GM21390 (cell line): Measurements from ENCODE around the gene RGMA.
"Not testable (repeated sequence)": the region's sequence is repeated elsewhere in the genome, so short reads cannot be mapped to it uniquely, and the experiment has no call there.

Experiments
- ATAC-seq: cut with Tn5 transposase; IDR thresholded peaks from one replicate; pipeline ENCODE4 v1.9.1; 2021; ENCODE audit not compliant: unreplicated experiment

Gene RGMA

DNA sequence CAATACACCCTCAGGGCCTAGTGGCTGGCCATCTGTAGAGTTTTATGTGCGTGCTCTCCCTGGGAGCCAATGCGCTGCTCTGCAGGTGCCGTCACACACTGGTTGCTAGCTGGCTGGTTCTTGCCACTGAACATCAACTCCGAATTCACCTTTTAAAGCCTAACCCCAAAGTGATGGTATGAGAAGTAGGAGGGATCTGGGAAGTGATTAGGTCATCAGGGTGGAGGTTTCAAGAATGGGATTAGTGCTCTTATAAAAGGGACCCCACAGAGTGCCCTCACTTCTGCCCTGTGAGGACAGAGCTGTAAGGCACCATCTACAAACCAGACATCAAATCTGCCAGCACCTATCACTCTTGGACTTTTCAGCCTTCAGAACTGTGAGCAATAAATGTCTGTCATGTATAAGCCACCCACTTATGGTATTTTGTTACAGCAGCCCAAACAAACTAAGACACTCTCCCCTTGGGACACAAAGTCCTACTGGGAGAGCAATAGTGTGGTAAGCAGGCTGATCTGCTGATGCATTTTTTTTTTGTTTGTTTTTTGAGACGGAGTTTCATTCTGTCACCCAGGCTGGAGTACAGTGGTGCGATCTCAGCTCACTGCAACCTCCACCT lies 20.3 kb downstream of the RGMA start:
- ATAC-seq, result no peak

GRCh38 chr15:93067649-93068085 lies 21.3 kb downstream of the RGMA start:
- no peak for ATAC-seq

DNA sequence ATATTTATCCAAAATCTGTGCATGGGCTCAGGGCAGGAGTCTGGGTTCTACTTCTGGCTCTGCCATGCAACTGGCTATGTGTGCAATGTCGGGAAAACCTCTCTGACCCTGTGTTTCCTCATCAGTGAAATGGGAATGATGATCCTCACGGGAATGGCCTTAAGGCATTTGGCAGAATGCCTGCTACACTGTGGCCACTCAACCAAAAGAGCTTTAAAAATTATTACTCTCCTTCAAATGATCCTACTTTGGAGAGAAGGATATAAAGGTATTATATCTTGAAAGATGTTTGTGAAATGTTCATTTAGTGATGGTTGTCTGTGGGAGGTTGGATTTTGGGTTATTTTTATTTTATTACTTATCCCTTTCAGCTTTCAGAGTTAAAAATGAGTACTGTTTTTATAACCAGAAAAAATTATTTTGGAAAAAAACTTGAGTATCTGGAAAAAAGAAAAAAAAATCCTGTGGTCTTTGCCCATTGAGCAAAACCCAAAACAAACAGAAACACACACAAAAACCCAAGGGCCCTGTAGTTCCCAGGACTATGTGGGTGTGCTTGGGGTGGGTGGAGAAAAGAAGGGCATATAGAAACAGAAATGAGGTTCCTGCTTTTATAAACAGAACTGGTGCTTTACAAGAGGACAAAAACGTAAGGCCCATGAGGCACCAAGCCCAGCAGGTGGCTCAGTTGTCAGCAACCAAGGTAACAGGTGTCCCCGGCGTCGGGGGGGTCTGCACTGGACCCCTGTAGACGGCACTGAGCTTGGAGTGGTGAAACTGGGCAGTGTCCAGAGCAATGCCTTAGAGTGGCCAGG lies 22.0 kb downstream of the RGMA start:
- no peak for ATAC-seq

GRCh38 chr15:93066224-93066681 lies 22.8 kb downstream of the RGMA start:
- no peak for ATAC-seq

DNA sequence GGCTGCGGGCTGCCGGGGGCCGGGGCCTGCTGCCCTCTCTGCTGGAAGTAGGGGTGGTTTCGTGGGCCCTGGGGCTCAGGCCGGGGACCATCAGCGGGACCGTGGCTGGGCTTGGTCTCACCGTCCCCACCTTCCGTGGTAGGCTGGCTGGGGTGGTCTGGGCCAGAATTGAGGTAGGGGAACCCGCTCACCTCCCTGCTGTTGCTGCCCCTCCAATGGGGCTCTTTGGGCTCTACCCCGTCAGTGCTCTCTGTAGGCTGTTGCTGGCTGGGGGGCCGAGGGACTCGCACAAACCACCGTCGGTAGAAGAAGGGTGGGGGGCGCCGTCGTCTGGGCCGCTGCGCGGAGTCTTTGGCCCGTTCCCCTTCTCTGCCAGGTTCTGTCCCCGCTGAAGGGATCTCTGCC lies 23.4 kb downstream of the RGMA start:
- no peak for ATAC-seq

DNA sequence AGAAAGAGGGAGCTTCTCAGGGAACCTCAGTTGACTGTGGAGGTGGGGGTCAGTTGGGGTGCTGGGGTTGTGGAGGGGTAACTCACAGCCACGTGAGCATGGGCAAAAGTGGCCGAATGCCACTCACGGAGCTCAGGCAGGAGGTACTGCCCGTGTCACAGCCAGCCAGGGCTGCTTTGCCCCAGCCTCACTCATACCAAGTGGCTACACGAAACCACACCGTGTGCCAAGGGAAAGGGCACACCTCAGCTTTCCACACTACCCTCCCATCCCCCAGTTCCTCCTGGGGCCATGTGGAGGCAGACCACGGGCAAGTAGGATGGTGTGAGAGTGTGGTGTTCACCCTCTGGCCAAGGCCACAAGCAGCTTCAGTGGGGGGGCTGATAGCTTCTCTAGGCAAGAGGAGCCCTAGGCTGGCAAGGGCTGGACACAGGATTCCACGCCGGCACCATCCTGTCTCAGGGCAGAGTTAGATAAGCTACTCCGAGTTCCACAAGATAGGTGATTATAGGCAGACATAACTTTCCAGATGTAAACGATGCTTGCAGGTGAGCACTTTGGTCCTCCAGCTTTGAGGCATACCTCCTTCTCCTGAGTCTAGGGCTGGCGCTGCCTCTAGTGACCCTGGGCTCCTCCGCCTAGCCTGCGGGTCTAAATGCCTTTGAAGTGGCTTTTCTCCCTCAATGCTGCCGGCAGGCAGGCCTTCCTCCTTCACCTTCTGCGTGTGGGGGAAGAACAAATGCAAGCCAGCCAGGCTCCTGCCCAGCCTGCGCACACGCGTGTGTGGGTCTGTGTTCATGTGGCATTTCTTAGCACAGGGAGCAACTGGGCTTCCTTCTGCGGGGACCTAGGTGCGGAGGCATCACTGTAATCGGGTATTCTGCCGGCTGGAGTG lies 25.0 kb downstream of the RGMA start:
- no peak for ATAC-seq

GRCh38 chr15:93063262-93063671 lies 25.7 kb downstream of the RGMA start:
- no peak for ATAC-seq

DNA sequence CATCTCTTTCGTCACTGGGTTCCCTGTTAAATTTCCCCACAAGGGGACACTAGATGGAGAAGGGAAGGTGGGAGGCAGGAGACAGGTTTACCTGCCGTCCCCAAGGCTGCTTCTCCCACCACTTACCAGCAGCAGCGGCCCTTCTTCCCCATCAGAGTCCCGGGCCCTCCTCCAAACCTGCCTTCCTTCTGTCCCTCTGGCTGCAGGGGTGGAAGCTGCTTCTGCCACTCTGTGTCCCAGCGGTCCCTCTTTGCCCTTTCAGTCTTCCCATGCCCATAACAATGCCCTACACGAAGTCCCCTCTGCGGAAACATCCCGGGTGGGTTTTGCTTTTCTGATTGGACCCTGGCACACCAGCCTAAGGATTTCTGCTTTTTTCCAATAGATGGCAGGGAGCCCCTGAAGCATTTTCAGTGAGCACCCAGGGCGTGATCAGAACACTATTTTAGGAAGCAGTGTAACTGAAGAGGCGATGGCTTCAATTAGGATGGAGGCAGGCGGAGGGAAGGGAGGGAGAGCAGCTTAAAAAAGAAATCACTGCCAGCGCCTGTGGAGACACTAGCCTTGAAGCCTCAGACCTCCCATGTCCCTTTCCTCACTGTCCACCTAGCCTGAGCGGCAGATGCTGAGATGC lies 26.3 kb downstream of the RGMA start:
- ATAC-seq, result not testable (repeated sequence)

GRCh38 chr15:93060336-93061248 lies 28.4 kb downstream of the RGMA start:
- ATAC-seq, result no peak

DNA sequence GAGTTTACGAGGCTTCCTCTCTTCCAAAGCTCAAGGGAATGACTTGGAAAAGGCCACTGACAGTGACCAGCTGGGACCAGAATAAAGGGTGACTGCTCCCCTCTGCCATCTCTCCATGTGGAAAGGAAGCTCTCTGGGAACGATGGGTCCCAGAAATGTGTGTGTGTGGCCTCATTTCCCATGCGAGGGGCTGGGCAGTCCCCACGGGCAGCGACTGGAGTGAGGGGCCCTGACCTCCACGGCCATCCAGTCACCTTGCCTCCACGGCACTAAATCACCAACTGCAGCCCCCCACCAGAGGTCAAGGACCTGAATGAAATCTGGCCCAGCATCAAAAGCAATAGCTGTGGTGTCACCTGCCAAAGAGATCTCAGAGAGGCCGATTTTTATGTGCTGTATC lies 29.6 kb downstream of the RGMA start:
- no peak for ATAC-seq

DNA sequence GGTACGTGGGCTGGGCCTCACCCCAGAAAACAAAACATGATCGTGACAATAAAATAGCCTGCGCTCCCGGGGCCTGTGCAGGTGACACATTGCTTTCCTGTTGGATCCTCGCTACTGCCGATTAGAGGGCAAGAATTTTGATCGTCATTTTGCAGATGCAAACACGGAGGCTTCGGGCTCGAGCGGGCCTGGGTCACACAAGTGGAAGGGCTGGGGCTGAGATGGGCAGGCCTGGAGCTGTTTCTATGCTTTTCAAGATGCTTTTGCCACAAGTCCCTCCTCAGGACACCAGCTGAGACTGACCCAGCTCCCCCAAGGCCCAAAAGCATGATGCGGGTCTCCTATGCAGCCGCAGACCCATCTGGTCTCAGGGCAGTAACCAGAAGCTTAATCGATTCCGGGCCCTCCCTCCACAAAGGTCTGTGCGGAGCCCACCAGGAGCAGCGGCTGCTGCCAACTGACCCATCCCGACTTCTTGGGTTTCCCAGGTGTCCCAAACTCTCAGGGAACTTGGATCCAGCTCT lies 30.0 kb downstream of the RGMA start:
- no peak for ATAC-seq

- no peak for ATAC-seq
Observed at GRCh38 chr15:93058128-93058527, 30.9 kb downstream of the RGMA start.

- ATAC-seq, result no peak
Observed at GRCh38 chr15:93057618-93058017, 31.4 kb downstream of the RGMA start.

GRCh38 chr15:93056836-93057235 lies 32.2 kb downstream of the RGMA start:
- ATAC-seq, result no peak

GRCh38 chr15:93055211-93055610 lies 33.8 kb downstream of the RGMA start:
- ATAC-seq, result no peak

- ATAC-seq, result no peak
Observed at GRCh38 chr15:93052090-93052879, 36.7 kb downstream of the RGMA start.

- ATAC-seq, result no peak
Observed at GRCh38 chr15:93051236-93052089, 37.5 kb downstream of the RGMA start.

- no peak for ATAC-seq
Observed at GRCh38 chr15:93050648-93051047, 38.4 kb downstream of the RGMA start.
